Psoas muscle (tissue), 8 donors: ENCODE results near the gene CLDN20. TPM values are rescaled to one million over a fixed set of nuclear protein-coding genes. Genes with fewer than 3 reads are reported as not detected.

Experiments
- ATAC-seq, 4 donors: fragments of 200-7000 bp; cut with Tn5 transposase; one replicate each; pipeline ENCODE4 v1.9.1; 2020; ENCODE audit warnings: moderate library complexity in 3 of 4, mild to moderate bottlenecking in 2 of 4
- DNase-seq, 2 donors: peaks; one replicate each; pipeline ENCODE4 v3.0.0-alpha.2; 2020
- H3K27ac ChIP-seq: fragments of 200-600 bp; one replicate; pipeline ENCODE4 v1.8.0; 2022
- H3K27me3 ChIP-seq, 3 donors: fragments of 200-600 bp in 1 of 3; one replicate each; pipeline versions ENCODE4 v1.6.1 to v1.8.0; 2013 to 2022; ENCODE audit warnings: low read length in 2 of 3, mild to moderate bottlenecking in 2 of 3, moderate library complexity in 1 of 3; ENCODE audit not compliant: insufficient read depth in 3 of 3
- H3K36me3 ChIP-seq, 2 donors: fragments of 200-600 bp in 1 of 2; one replicate each; pipeline versions ENCODE4 v1.6.1 to v1.8.0; 2013 to 2022; ENCODE audit warnings: low read depth in 1 of 2, mild to moderate bottlenecking in 1 of 2, moderate library complexity in 1 of 2; ENCODE audit not compliant: insufficient read depth in 1 of 2
- H3K4me1 ChIP-seq: fragments of 200-600 bp; one replicate; pipeline ENCODE4 v1.8.0; 2022
- H3K4me3 ChIP-seq: fragments of 200-600 bp; one replicate; pipeline ENCODE4 v1.8.0; 2022; ENCODE audit warnings: mild to moderate bottlenecking
- H3K9me3 ChIP-seq: fragments of 200-600 bp; one replicate; pipeline ENCODE4 v1.8.0; 2022
- WGBS, 3 donors: extraction: QIAGEN DNeasy Blood & Tissue Kit; methylation state at CpG; one replicate each; pipeline versions ENCODE4 v1.1.6 to v1.1.7; 2013; 5-methylcytosine and 5-hydroxymethylcytosine counted together
- intact Hi-C, 2 donors: fragments of 100-400 bp; cut with DNase I; formaldehyde crosslinking; loops; one replicate each; pipeline versions ENCODE4 v1.11.0 to v1.14.2; 2022
- polyA plus RNA-seq, 3 donors: library from polyadenylated mRNA; stranded (reverse); fragments of 200-250 nt; gene quantifications; one replicate each; pipeline ENCODE4 v1.2.3, GENCODE V29; 2013
- total RNA-seq, 4 donors: library from RNA; stranded (reverse); fragmentation: NEBNext Ultra II Directional in 2 of 4; extraction: Animal tissue kit (Norgen Biotek cat#: 25700) in 2 of 4; gene quantifications; one replicate each; pipeline versions ENCODE4 v1.2.1 to v1.2.4, GENCODE V29; 2021 to 2023
- TF ChIP-seq, protein P1 (sequence below): fragments of 200-600 bp; IDR thresholded peaks from one replicate; pipeline ENCODE4 v1.8.0; 2022; ENCODE audit warnings: antibody characterized with exemption
- donor health status: healthy with polysubstance abuse.
- donor health status: DM: no; HTN: no; CAD: no; lungs with moderate emphysema.
- donor health status: Bipolar disorder and iron deficiency.
- donor health status: healthy.
- donor health status: DM: yes; HTN: yes; CAD: no.
- donor health status: DM: no; HTN: no; CAD: no.
- donor health status: DM: no; HTN: no; CAD: no.
- donor health status: DM: yes; HTN: yes; CAD: no.

The CLDN20 gene
- total and polyA plus RNA-seq, 7 donors = 0.05 TPM; not detected in 6

GRCh38 chr6:155316419-155316818 is 52.6 kb downstream of the CLDN20 start:
- DNase-seq (no peak), ATAC-seq (no peak)
- Histone ChIP-seq H3K27ac (no peak overlapping the region), H3K4me1 (peaks cover 8% of the 10 kb centered on the region), H3K9me3 (no peaks in the 10 kb centered on the region), H3K27me3 (no peaks in the 10 kb centered on the region), H3K4me3 (no peak overlapping the region), H3K36me3 (peaks cover 0 to 15% of the 10 kb centered on the region in 2 donors)
- 95 to 100% (median 97%) methylated on average over 1 of the region's 1 CpG for WGBS, 3 donors
- TF ChIP-seq, protein P1, sequence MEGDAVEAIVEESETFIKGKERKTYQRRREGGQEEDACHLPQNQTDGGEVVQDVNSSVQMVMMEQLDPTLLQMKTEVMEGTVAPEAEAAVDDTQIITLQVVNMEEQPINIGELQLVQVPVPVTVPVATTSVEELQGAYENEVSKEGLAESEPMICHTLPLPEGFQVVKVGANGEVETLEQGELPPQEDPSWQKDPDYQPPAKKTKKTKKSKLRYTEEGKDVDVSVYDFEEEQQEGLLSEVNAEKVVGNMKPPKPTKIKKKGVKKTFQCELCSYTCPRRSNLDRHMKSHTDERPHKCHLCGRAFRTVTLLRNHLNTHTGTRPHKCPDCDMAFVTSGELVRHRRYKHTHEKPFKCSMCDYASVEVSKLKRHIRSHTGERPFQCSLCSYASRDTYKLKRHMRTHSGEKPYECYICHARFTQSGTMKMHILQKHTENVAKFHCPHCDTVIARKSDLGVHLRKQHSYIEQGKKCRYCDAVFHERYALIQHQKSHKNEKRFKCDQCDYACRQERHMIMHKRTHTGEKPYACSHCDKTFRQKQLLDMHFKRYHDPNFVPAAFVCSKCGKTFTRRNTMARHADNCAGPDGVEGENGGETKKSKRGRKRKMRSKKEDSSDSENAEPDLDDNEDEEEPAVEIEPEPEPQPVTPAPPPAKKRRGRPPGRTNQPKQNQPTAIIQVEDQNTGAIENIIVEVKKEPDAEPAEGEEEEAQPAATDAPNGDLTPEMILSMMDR = no peak
- intact Hi-C loops = loop anchor here in 1 of 2 donors (5.0 kb wide), 2 partner anchors 139 to 1366 kb away; no protein-coding TSS in a partner anchor

DNA sequence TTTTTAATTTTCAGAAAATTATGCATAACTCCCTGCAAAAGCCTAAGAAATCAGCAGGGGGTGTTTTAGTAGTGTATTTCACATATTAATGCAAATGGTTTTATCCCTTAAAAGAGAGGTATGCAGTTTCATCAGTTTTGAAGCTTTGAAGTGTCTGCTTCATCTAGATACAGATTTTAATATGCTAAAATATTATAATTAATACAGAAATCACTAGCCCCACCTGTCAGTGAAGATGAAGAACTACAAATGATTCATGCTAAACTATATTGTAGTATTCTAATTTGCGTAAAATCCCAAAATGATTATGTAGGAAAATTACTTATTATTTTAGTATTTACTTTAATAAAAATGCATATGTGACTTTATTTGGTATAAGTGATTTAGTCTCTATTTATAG is 53.4 kb downstream of the CLDN20 start:
- TF ChIP-seq, protein P1 = peak; percentile 41
- no peaks in the 10 kb centered on the region for H3K9me3 ChIP-seq
- H3K36me3 ChIP-seq = peaks cover 0 to 8% of the 10 kb centered on the region in 2 donors
- no peaks in the 10 kb centered on the region for H3K27me3 ChIP-seq
- H3K27ac ChIP-seq = no peak overlapping the region
- 88 to 94% (median 90%) methylated on average over 1 of the region's 1 CpG for WGBS, 3 donors
- ATAC-seq (no peak), DNase-seq (no peak)
- intact Hi-C loops = loop anchor here in 1 of 2 donors (5.0 kb wide), 2 partner anchors 140 to 1365 kb away; no protein-coding TSS in a partner anchor
- peaks cover 8% of the 10 kb centered on the region for H3K4me1 ChIP-seq
- H3K4me3 ChIP-seq = no peak overlapping the region

GRCh38 chr6:155319902-155320301 is 56.1 kb downstream of the CLDN20 start:
- 85 to 92% (median 88%) methylated on average over 4 of the region's 4 CpGs for WGBS, 3 donors
- Histone ChIP-seq H3K4me1 (no peaks in the 10 kb centered on the region), H3K4me3 (no peak overlapping the region), H3K27ac (no peak overlapping the region), H3K9me3 (no peaks in the 10 kb centered on the region), H3K27me3 (no peaks in the 10 kb centered on the region), H3K36me3 (no peaks in the 10 kb centered on the region)
- intact Hi-C loops = loop anchor here in 1 of 2 donors (5.0 to 10.0 kb wide), 3 partner anchors 143 to 1705 kb away; no protein-coding TSS in a partner anchor
- no peak for DNase-seq
- no peak for ATAC-seq
- TF ChIP-seq, protein P1 = no peak

DNA sequence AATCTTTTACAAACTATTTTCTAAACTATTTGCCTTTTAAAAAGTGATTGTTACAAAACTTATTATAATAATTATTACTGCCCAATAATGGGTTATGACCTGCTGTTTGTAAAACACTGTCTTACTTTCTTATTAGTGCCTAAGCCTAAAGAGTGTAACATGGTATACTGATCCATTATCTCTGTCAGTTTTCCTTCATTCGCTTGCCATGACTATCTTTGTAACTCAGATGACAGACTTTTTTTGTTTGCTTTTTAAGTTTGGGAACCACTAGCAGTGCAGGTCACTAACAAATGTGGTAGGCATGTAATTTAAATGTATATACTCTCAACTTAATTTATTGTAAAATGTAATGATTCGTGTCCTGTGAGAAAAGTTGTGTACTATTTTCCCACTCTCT is 60.4 kb downstream of the CLDN20 start:
- Histone ChIP-seq H3K9me3 (no peaks in the 10 kb centered on the region), H3K4me1 (peaks cover 5% of the 10 kb centered on the region), H3K27me3 (no peaks in the 10 kb centered on the region), H3K36me3 (no peaks in the 10 kb centered on the region), H3K4me3 (no peak overlapping the region), H3K27ac (no peak overlapping the region)
- ATAC-seq (no peak), DNase-seq (no peak)
- TF ChIP-seq, protein P1 = no peak
- intact Hi-C loops = loop anchor here in 1 of 2 donors (10.0 kb wide), 1 partner anchor 1701 kb away; no protein-coding TSS in a partner anchor
- WGBS, 3 donors = 85 to 92% (median 90%) methylated on average over 2 of the region's 2 CpGs

GRCh38 chr6:155324993-155325392 is 61.2 kb downstream of the CLDN20 start:
- Histone ChIP-seq H3K36me3 (no peaks in the 10 kb centered on the region), H3K27me3 (no peaks in the 10 kb centered on the region), H3K4me1 (peaks cover 5% of the 10 kb centered on the region), H3K4me3 (no peak overlapping the region), H3K27ac (no peak overlapping the region), H3K9me3 (no peaks in the 10 kb centered on the region)
- no peak for ATAC-seq
- intact Hi-C loops = loop anchor here in 1 of 2 donors (5.0 to 10.0 kb wide), 2 partner anchors 1237 to 1700 kb away; no protein-coding TSS in a partner anchor
- no peak for DNase-seq
- TF ChIP-seq, protein P1 = no peak
